Caco-2 (cell line): Measurements from ENCODE around the gene RGS17. TPM values are rescaled to one million over a fixed set of nuclear protein-coding genes. Genes with fewer than 3 reads are reported as not detected.
A peak's percentile ranks its signal among the peaks of the same experiment; 100 is the strongest.
"Not testable (repeated sequence)": the region's sequence is repeated elsewhere in the genome, so short reads cannot be mapped to it uniquely, and the experiment has no call there.

Experiments used
- BruUV-seq: library from RNA; stranded (reverse); fragments of 400-500 nt; replicated peaks from 2 replicates; lab custom pipeline; 2021; lab: Mats Ljungman, UMichigan
- CTCF ChIA-PET: fragments of 300-600 bp; sonication (Branson Sonifier 250); formaldehyde crosslinking; loops from one replicate; lab custom pipeline; 2022; ENCODE audit warnings: antibody characterized with exemption; lab: Charles Lee
- POLR2A ChIA-PET: fragments of 300-600 bp; sonication (Branson Sonifier 250); formaldehyde crosslinking; loops from one replicate; lab custom pipeline; 2022; ENCODE audit warnings: antibody characterized with exemption; lab: Charles Lee
- DNase-seq, 2 experiments: peaks; one replicate each; pipeline versions ENCODE4 v3.0.0 to v3.0.0-alpha.2; 2020 to 2022
- H3K27me3 ChIP-seq: replicated peaks from 2 replicates; pipeline ENCODE4 v1.6.0; 2011; ENCODE audit warnings: low read length; ENCODE audit not compliant: control insufficient read depth, insufficient read depth
- H3K36me3 ChIP-seq: 2 replicates; pipeline ENCODE4 v1.5.1; 2011; ENCODE audit warnings: low read length; ENCODE audit not compliant: control insufficient read depth, insufficient read depth
- H3K4me1 ChIP-seq: fragments of 250-450 bp; sonication (Bioruptor Pico); 2 replicates; pipeline ENCODE4 v1.5.1; 2020; ENCODE audit warnings: mild to moderate bottlenecking
- H3K4me3 ChIP-seq: 2 replicates; pipeline ENCODE4 v1.5.1; 2011; ENCODE audit warnings: low read depth, mild to moderate bottlenecking, control low read depth, low read length
- H3K9me3 ChIP-seq: fragments of 250-450 bp; sonication (Bioruptor Pico); 2 replicates; pipeline ENCODE4 v1.5.1; 2020; ENCODE audit warnings: mild to moderate bottlenecking, moderate library complexity
- H3K27ac Mint-ChIP-seq: one replicate; pipeline ENCODE4 v1.8.0; 2022; ENCODE audit warnings: mixed read lengths; ENCODE audit not compliant: unreplicated experiment
- H3K27me3 Mint-ChIP-seq: one replicate; pipeline ENCODE4 v1.8.0; 2022; ENCODE audit warnings: mixed read lengths; ENCODE audit not compliant: insufficient read depth, unreplicated experiment
- H3K36me3 Mint-ChIP-seq: one replicate; pipeline ENCODE4 v1.8.0; 2022; ENCODE audit warnings: mild to moderate bottlenecking, mixed read lengths; ENCODE audit not compliant: insufficient read depth, unreplicated experiment
- H3K4me1 Mint-ChIP-seq: one replicate; pipeline ENCODE4 v1.8.0; 2022; ENCODE audit warnings: low read depth, mixed read lengths; ENCODE audit not compliant: unreplicated experiment
- H3K4me3 Mint-ChIP-seq: one replicate; pipeline ENCODE4 v1.8.0; 2022; ENCODE audit warnings: mild to moderate bottlenecking, moderate library complexity, mixed read lengths; ENCODE audit not compliant: unreplicated experiment
- H3K9me3 Mint-ChIP-seq: one replicate; pipeline ENCODE4 v1.8.0; 2022; ENCODE audit warnings: mixed read lengths; ENCODE audit not compliant: unreplicated experiment
- intact Hi-C: fragments of 100-400 bp; cut with micrococcal nuclease; formaldehyde crosslinking; loops from one replicate; pipeline ENCODE4 v1.10.0; 2022; ENCODE audit not compliant: unreplicated experiment
- total RNA-seq: library from RNA; stranded (reverse); gene quantifications from 2 replicates; pipeline ENCODE4 v1.2.3, GENCODE V29; 2022
- TF ChIP-seq, protein P1 (sequence below), 2 experiments: fragments of 200-600 bp in 1 of 2; IDR thresholded peaks; 1 replicate in 1 of 2; 2 replicates in 1 of 2; pipeline versions ENCODE4 v1.5.1 to v1.8.0; 2011 to 2022; ENCODE audit warnings: antibody characterized with exemption in 1 of 2, control low read depth in 1 of 2, inconsistent platforms in 1 of 2, low read depth in 1 of 2, low read length in 1 of 2, mild to moderate bottlenecking in 1 of 2, moderate library complexity in 1 of 2; ENCODE audit not compliant: insufficient read depth in 1 of 2, severe bottlenecking in 1 of 2, unreplicated experiment in 1 of 2

The RGS17 gene
- total RNA-seq, 1 experiment from 2014 or later = not detected

DNA sequence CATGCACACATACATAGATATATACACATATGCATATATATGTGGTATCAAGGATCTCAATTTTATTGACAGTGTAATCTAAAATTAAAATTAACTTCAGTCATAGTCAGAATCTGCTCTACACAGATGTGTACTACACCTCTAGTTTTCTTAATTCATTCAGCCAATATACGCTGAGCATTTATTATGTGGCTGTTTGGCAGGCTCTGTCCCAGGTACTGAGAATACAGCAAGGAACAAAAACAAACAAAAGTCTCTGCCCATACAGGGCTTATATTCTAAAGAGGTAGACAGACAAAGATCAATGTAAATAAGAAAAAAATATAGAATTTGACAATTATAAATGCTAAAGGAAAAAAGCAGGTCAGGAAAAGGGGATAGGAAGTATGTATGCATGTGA, 7.8 kb upstream of the RGS17 start:
- ChIA-PET CTCF (no interaction called here), POLR2A (no interaction called here)
- TF ChIP-seq, protein P1, sequence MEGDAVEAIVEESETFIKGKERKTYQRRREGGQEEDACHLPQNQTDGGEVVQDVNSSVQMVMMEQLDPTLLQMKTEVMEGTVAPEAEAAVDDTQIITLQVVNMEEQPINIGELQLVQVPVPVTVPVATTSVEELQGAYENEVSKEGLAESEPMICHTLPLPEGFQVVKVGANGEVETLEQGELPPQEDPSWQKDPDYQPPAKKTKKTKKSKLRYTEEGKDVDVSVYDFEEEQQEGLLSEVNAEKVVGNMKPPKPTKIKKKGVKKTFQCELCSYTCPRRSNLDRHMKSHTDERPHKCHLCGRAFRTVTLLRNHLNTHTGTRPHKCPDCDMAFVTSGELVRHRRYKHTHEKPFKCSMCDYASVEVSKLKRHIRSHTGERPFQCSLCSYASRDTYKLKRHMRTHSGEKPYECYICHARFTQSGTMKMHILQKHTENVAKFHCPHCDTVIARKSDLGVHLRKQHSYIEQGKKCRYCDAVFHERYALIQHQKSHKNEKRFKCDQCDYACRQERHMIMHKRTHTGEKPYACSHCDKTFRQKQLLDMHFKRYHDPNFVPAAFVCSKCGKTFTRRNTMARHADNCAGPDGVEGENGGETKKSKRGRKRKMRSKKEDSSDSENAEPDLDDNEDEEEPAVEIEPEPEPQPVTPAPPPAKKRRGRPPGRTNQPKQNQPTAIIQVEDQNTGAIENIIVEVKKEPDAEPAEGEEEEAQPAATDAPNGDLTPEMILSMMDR (IDR thresholded peaks at IDR 0.05; ENCODE audit: insufficient read depth in 1 of 2, low read depth in 1 of 2, low read length in 1 of 2, severe bottlenecking in 1 of 2, unreplicated experiment in 1 of 2) = no peak
- no peak for DNase-seq
- no peaks in the 10 kb centered on the region for H3K27me3 ChIP-seq
- H3K4me1 Mint-ChIP-seq = no peaks in the 10 kb centered on the region
- H3K4me3 Mint-ChIP-seq = no peak overlapping the region
- H3K4me3 ChIP-seq = no peak overlapping the region
- H3K36me3 ChIP-seq = no peaks in the 10 kb centered on the region
- no peaks in the 10 kb centered on the region for H3K36me3 Mint-ChIP-seq
- no peaks in the 10 kb centered on the region for H3K4me1 ChIP-seq
- intact Hi-C loops = no loop called here
- BruUV-seq = no TSS peak
- no peaks in the 10 kb centered on the region for H3K9me3 Mint-ChIP-seq
- no peaks in the 10 kb centered on the region for H3K9me3 ChIP-seq
- H3K27me3 Mint-ChIP-seq = peaks cover 3% of the 10 kb centered on the region
- no peak overlapping the region for H3K27ac Mint-ChIP-seq

DNA sequence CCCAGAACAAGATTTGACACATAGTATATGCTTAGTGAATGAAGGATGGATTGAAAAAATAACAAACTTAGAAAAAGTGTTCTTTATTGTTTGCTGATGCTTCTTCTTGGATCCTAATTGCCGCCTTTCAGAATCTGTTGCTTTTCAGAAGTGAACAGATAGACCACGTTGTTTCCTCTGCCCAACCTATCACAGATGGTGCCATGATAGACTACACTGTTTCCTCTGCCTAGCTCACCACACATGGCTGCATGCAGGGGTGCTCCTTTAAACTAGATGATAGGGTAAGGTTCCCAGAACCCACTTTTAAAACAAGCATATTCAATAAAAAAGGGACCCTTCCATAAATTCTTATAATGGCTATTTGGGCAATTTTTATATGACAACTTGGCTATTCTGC, 4.6 kb upstream of the RGS17 start:
- Histone ChIP-seq H3K9me3 (no peaks in the 10 kb centered on the region), H3K27me3 (no peaks in the 10 kb centered on the region), H3K4me3 (no peak overlapping the region), H3K4me1 (no peaks in the 10 kb centered on the region), H3K36me3 (no peaks in the 10 kb centered on the region)
- intact Hi-C loops = no loop called here
- Mint-ChIP-seq H3K27ac (no peak overlapping the region), H3K27me3 (peaks cover 3% of the 10 kb centered on the region), H3K36me3 (no peaks in the 10 kb centered on the region), H3K9me3 (no peaks in the 10 kb centered on the region), H3K4me1 (peaks cover under 1% of the 10 kb centered on the region), H3K4me3 (no peak overlapping the region)
- BruUV-seq = no TSS peak
- POLR2A ChIA-PET = no interaction called here
- TF ChIP-seq, protein P1 (IDR thresholded peaks at IDR 0.05; ENCODE audit: insufficient read depth in 1 of 2, low read depth in 1 of 2, low read length in 1 of 2, severe bottlenecking in 1 of 2, unreplicated experiment in 1 of 2) = no peak
- no peak for DNase-seq
- CTCF ChIA-PET = no interaction called here

DNA sequence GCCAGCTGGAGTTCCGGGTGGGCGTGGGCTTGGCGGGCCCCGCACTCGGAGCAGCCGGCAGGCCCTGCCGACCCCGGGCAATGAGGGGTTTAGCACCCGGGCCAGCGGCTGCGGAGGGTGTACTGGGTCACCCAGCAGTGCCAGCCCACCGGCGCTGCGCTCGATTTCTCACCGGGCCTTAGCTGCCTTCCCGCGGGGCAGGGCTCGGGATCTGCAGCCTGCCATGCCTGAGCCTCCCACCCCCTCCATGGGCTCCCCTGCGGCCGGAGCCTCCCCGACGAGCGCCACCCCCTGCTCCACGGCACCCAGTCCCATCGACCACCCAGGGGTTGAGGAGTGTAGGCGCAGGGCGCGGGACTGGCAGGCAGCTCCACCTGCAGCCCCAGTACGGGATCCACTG, 2.6 kb upstream of the RGS17 start:
- H3K27ac Mint-ChIP-seq, DNase-seq, H3K4me3 Mint-ChIP-seq, H3K4me3 ChIP-seq, H3K9me3 ChIP-seq, H3K4me1 ChIP-seq, POLR2A ChIA-PET, BruUV-seq, H3K36me3 ChIP-seq, H3K4me1 Mint-ChIP-seq, CTCF ChIA-PET, H3K36me3 Mint-ChIP-seq, H3K27me3 ChIP-seq, intact Hi-C loops, H3K9me3 Mint-ChIP-seq: not testable (repeated sequence)
- peaks cover 13% of the 10 kb centered on the region for H3K27me3 Mint-ChIP-seq

DNA sequence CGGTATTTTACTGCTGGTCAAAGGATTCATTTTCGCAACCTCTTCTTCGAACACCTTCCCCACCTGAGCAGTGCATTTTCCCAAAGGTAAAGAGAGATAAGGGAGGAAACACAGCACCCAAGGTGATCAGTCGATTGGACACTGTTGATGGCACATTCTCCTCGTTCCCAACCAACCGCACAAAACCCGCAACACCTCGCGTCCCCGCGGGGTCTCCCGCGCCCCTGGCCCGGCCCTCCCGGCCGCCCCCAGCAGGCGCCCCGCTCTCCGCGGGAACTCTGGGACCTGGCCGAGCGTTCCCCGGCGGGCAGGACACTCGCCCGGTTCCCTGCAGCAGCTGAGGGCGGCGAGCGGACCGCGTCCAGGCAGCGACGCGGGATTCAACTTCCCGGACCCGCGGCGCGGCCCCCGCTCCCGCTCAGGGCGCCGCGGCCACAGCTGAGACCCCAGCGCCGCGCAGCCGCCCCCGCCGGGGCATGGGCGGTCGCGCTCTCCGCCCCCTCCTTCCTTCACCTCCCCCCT, 506 bp downstream of the RGS17 start:
- no peaks in the 10 kb centered on the region for H3K9me3 Mint-ChIP-seq
- no peak overlapping the region for H3K27ac Mint-ChIP-seq
- H3K4me1 Mint-ChIP-seq = peaks cover 7% of the 10 kb centered on the region
- no TSS peak for BruUV-seq
- peaks cover 2% of the 10 kb centered on the region for H3K27me3 ChIP-seq
- intact Hi-C loops = no loop called here
- peak overlapping the region; percentile 79 for H3K4me3 Mint-ChIP-seq
- H3K9me3 ChIP-seq = no peaks in the 10 kb centered on the region
- DNase-seq = peak in 1 of 2 experiments; percentile 8
- TF ChIP-seq, protein P1 (IDR thresholded peaks at IDR 0.05; ENCODE audit: insufficient read depth in 1 of 2, low read depth in 1 of 2, low read length in 1 of 2, severe bottlenecking in 1 of 2, unreplicated experiment in 1 of 2) = no peak
- H3K36me3 ChIP-seq = no peaks in the 10 kb centered on the region
- H3K36me3 Mint-ChIP-seq = no peaks in the 10 kb centered on the region
- POLR2A ChIA-PET = no interaction called here
- peak overlapping the region; percentile 59 for H3K4me3 ChIP-seq
- H3K27me3 Mint-ChIP-seq = peaks cover 16% of the 10 kb centered on the region
- peaks cover 7% of the 10 kb centered on the region for H3K4me1 ChIP-seq
- CTCF ChIA-PET = no interaction called here
